BJ (cell line): ENCODE measurements around the gene CYYR1. TPM values are rescaled to one million over a fixed set of nuclear protein-coding genes. Genes with fewer than 3 reads are reported as not detected.

Source experiments
- CTCF ChIA-PET: fragments of 350-600 bp; formaldehyde crosslinking; extraction: SDS; loops from one replicate; lab custom pipeline; 2021; ENCODE audit warnings: antibody characterized with exemption, inconsistent platforms; lab: Yijun Ruan, JAX
- POLR2A ChIA-PET: fragments of 300-600 bp; sonication (Branson Sonifier 250); formaldehyde crosslinking; extraction: SDS; loops from one replicate; lab custom pipeline; 2021; ENCODE audit warnings: antibody characterized with exemption; lab: Charles Lee
- DNase-seq: peaks from one replicate; pipeline ENCODE4 v3.0.0-alpha.2; 2011; ENCODE audit warnings: low read depth
- H3K27me3 ChIP-seq: 2 replicates; pipeline ENCODE4 v1.6.0; 2011; ENCODE audit warnings: low read length; ENCODE audit not compliant: control insufficient read depth, insufficient read depth
- H3K36me3 ChIP-seq: 2 replicates; pipeline ENCODE4 v1.5.1; 2011; ENCODE audit warnings: low read length; ENCODE audit not compliant: control insufficient read depth, insufficient read depth
- H3K4me3 ChIP-seq: 2 replicates; pipeline ENCODE4 v1.5.1; 2011; ENCODE audit warnings: low read depth, mild to moderate bottlenecking, control low read depth, low read length
- CTCF ChIP-seq: IDR thresholded peaks from 2 replicates; pipeline ENCODE4 v1.5.1; 2011; ENCODE audit warnings: low read depth, mild to moderate bottlenecking, control low read depth, inconsistent platforms, low read length, moderate library complexity; ENCODE audit not compliant: insufficient read depth
- polyA plus RNA-seq: library from polyadenylated mRNA; depleted of rRNA; stranded (reverse); fragments of >200 nt; gene quantifications from 2 replicates; pipeline ENCODE4 v1.2.3, GENCODE V29; 2011

The CYYR1 gene
- polyA plus RNA-seq, 1 experiment = not detected

GRCh38 chr21:26448751-26449150, 124.3 kb downstream of the CYYR1 start:
- no peak for TF ChIP-seq CTCF
- CTCF ChIA-PET = interaction anchor here (1.4 kb wide), 1 partner anchor 17 kb away, joined by 3 read pairs; no protein-coding TSS in a partner anchor
- H3K4me3 ChIP-seq = no peak overlapping the region

GRCh38 chr21:26447932-26448475, 125.1 kb downstream of the CYYR1 start:
- CTCF ChIA-PET = interaction anchor here (1.4 kb wide), 1 partner anchor 17 kb away, joined by 3 read pairs; no protein-coding TSS in a partner anchor

More at GRCh38 chr21:26448751-26449150, 124.3 kb downstream of the CYYR1 start:
- POLR2A ChIA-PET = no interaction called here
- H3K27me3 ChIP-seq = no peaks in the 10 kb centered on the region
- H3K36me3 ChIP-seq = no peaks in the 10 kb centered on the region
- DNase-seq = no peak

GRCh38 chr21:26445440-26445839, 127.6 kb downstream of the CYYR1 start:
- CTCF ChIA-PET = interaction anchor here (0.9 kb wide), 1 partner anchor 275 kb away, joined by 3 read pairs; the partner anchor contains the start of gene APP
- POLR2A ChIA-PET = no interaction called here
- Histone ChIP-seq H3K36me3 (no peaks in the 10 kb centered on the region), H3K27me3 (no peaks in the 10 kb centered on the region), H3K4me3 (no peak overlapping the region)
- no peak for TF ChIP-seq CTCF
- DNase-seq = peak; percentile 34

More at GRCh38 chr21:26447932-26448475, 125.1 kb downstream of the CYYR1 start:
- DNase-seq = no peak
- Histone ChIP-seq H3K4me3 (no peak overlapping the region), H3K27me3 (no peaks in the 10 kb centered on the region), H3K36me3 (no peaks in the 10 kb centered on the region)
- TF ChIP-seq CTCF = no peak
- POLR2A ChIA-PET = no interaction called here

- H3K27me3 ChIP-seq = no peaks in the 10 kb centered on the region
- CTCF ChIA-PET = interaction anchor here (0.9 kb wide), 1 partner anchor 274 kb away, joined by 3 read pairs; the partner anchor contains the start of gene APP
- POLR2A ChIA-PET = no interaction called here
- no peak for DNase-seq
- TF ChIP-seq CTCF = no peak
- no peaks in the 10 kb centered on the region for H3K36me3 ChIP-seq
- no peak overlapping the region for H3K4me3 ChIP-seq
These were observed 128.4 kb downstream of the CYYR1 start for GRCh38 chr21:26444646-26445045.

GRCh38 chr21:26443867-26444266, 129.2 kb downstream of the CYYR1 start:
- DNase-seq = no peak

More at GRCh38 chr21:26443867-26444266, 129.2 kb downstream of the CYYR1 start:
- CTCF ChIA-PET = no interaction called here
- Histone ChIP-seq H3K36me3 (no peaks in the 10 kb centered on the region), H3K27me3 (no peaks in the 10 kb centered on the region), H3K4me3 (no peak overlapping the region)
- TF ChIP-seq CTCF = no peak
- POLR2A ChIA-PET = interaction anchor here (0.5 kb wide), 1 partner anchor 543 kb away, joined by 3 read pairs; no protein-coding TSS in a partner anchor
